Activated CD4-positive, alpha-beta T cell treated with anti-CD3 and anti-CD28 coated beads for 48 hours (primary cell): ENCODE measurements around the gene FAM131B.
"Not testable (repeated sequence)": the region's sequence is repeated elsewhere in the genome, so short reads cannot be mapped to it uniquely, and the experiment has no call there.

Experiments
- DNase-seq: peaks from one replicate; pipeline ENCODE4 v3.0.0-alpha.2; 2020

Gene FAM131B

GRCh38 chr7:143362131-143363015, at the start of gene FAM131B:
FAM131B (minus strand) TSS chr7:143362713; CDS start chr7:143362603, 110 bp downstream.
- peak; percentile 42 for DNase-seq

GRCh38 chr7:143411976-143412708, 49.6 kb upstream of the FAM131B start:
- DNase-seq, result no peak

GRCh38 chr7:143410521-143411004, 48.0 kb upstream of the FAM131B start:
- DNase-seq, result no peak

GRCh38 chr7:143408686-143409561, 46.4 kb upstream of the FAM131B start, which contains the start of gene EPHA1:
EPHA1 (minus strand) TSS chr7:143408856; CDS start chr7:143408805, 51 bp downstream.
- peak; percentile 51 for DNase-seq

GRCh38 chr7:143408252-143408685, 45.8 kb upstream of the FAM131B start:
- DNase-seq, result no peak

GRCh38 chr7:143407287-143408251, 45.1 kb upstream of the FAM131B start:
- peak; percentile 37 for DNase-seq

- no peak for DNase-seq
Observed at GRCh38 chr7:143406002-143406357, 43.5 kb upstream of the FAM131B start.

GRCh38 chr7:143405173-143406001, 42.9 kb upstream of the FAM131B start:
- no peak for DNase-seq

- not testable (repeated sequence) for DNase-seq
Observed at GRCh38 chr7:143402233-143402632, 39.7 kb upstream of the FAM131B start.

- DNase-seq, result no peak
Observed at GRCh38 chr7:143401265-143401664, 38.8 kb upstream of the FAM131B start.

- DNase-seq, result no peak
Observed at GRCh38 chr7:143399642-143400041, 37.1 kb upstream of the FAM131B start.

- DNase-seq, result no peak
Observed at GRCh38 chr7:143399151-143399550, 36.6 kb upstream of the FAM131B start.

GRCh38 chr7:143398616-143399015, 36.1 kb upstream of the FAM131B start:
- DNase-seq, result no peak

- no peak for DNase-seq
Observed at GRCh38 chr7:143397710-143398530, 35.4 kb upstream of the FAM131B start.

- DNase-seq, result no peak
Observed at GRCh38 chr7:143396625-143397556, 34.4 kb upstream of the FAM131B start.

GRCh38 chr7:143396182-143396581, 33.7 kb upstream of the FAM131B start:
- DNase-seq, result no peak

- DNase-seq, result no peak
Observed at GRCh38 chr7:143395187-143396149, 33.0 kb upstream of the FAM131B start.
